ENCODE measurements around the gene C9orf153. TPM values are rescaled to one million over a fixed set of nuclear protein-coding genes. Genes with fewer than 3 reads are reported as not detected.

The C9orf153 gene
- total RNA-seq, 1 experiment from 2014 or later, result 0.17 TPM

- no CpG with 5 or more reads among the region's 4 CpGs for WGBS (ENCODE audit: extremely low coverage, insufficient read length, low lambda C conversion rate)
- Histone ChIP-seq H2BK120ac (ENCODE audit: low read depth, low read length, poor library complexity, severe bottlenecking) (no peak overlapping the region), H2BK20ac (ENCODE audit: low read depth, low read length, poor library complexity, severe bottlenecking) (no peak overlapping the region), H2BK15ac (ENCODE audit: low read depth, low read length) (no peak overlapping the region), H4K20me1 (ENCODE audit: control insufficient read depth, insufficient read depth, insufficient read length) (no peaks in the 10 kb centered on the region), H2BK12ac (ENCODE audit: insufficient read length, low read depth, low read length) (no peak overlapping the region), H4K8ac (replicated peaks; ENCODE audit: insufficient read length, low read depth, low read length) (no peak overlapping the region), H4K5ac (ENCODE audit: insufficient read length, low read depth, low read length) (no peak overlapping the region), H3K23ac (ENCODE audit: insufficient read length, low read depth, low read length) (no peak overlapping the region), H3K27me3 (ENCODE audit: insufficient read depth, low read length) (no peaks in the 10 kb centered on the region), H3K4me1 (ENCODE audit: insufficient read depth, low read length) (no peaks in the 10 kb centered on the region; the same call in 1 of the 2 replicates), H3K14ac (ENCODE audit: insufficient read depth, low read length) (no peak overlapping the region), H3K56ac (ENCODE audit: insufficient read length, low read depth, low read length) (no peak overlapping the region), H3K9me3 (ENCODE audit: control insufficient read depth, low read depth, low read length) (no peaks in the 10 kb centered on the region), H3K79me2 (ENCODE audit: insufficient read depth, low read length) (no peaks in the 10 kb centered on the region), H3K18ac (ENCODE audit: insufficient read length, low read depth, low read length) (no peak overlapping the region), H3K79me1 (ENCODE audit: insufficient read depth, low read depth, low read length, poor library complexity, severe bottlenecking) (no peaks in the 10 kb centered on the region), H3K27ac (ENCODE audit: insufficient read length, low read depth, low read length) (peak overlapping the region; percentile 83), H2AFZ (ENCODE audit: low read length) (no peak overlapping the region), H3K4me2 (ENCODE audit: insufficient read depth, insufficient read length, low read length) (no peak overlapping the region), H3K23me2 (ENCODE audit: insufficient read length, low read depth, low read length, poor library complexity, severe bottlenecking) (no peaks in the 10 kb centered on the region), H3K4ac (ENCODE audit: low read depth, low read length) (no peak overlapping the region), H2BK5ac (ENCODE audit: insufficient read length, low read length) (no peak overlapping the region), H3K9ac (ENCODE audit: extremely low read depth, insufficient read length, low read length) (no peak overlapping the region), H2AK5ac (ENCODE audit: insufficient read length, low read length) (no peak overlapping the region), H3T11ph (ENCODE audit: low read length) (no peak overlapping the region), H4K91ac (ENCODE audit: insufficient read length, low read depth, low read length) (no peak overlapping the region)
- H3K9me3 Mint-ChIP-seq, result no peaks in the 10 kb centered on the region
- H3K4me1 Mint-ChIP-seq, result peaks cover 21 to 23% of the 10 kb centered on the region in 2 experiments
- TF ChIP-seq CTCF (conservative IDR thresholded peaks at IDR 0.05), result no peak
- H3K36me3 Mint-ChIP-seq (ENCODE audit: insufficient read depth in 1 of 3, low read depth in 3 of 3), result peaks cover 17 to 68% (median 55%) of the 10 kb centered on the region in 3 experiments
- H3K27me3 Mint-ChIP-seq (ENCODE audit: low read depth), result no peaks in the 10 kb centered on the region
- no peak for DNase-seq
- H3K27ac Mint-ChIP-seq, result peak overlapping the region; percentile 76 to 96 (median 79)
- H3K4me3 Mint-ChIP-seq, result no peak overlapping the region
Measured at GRCh38 chr9:86303316-86303975, 44.0 kb upstream of the C9orf153 start.

All from H9 (cell line).